HG02610 (cell line): ENCODE data around the gene TMPRSS3.

Experiments used
- ATAC-seq: cut with Tn5 transposase; IDR thresholded peaks from one replicate; pipeline ENCODE4 v1.9.1; 2021; ENCODE audit warnings: mild to moderate bottlenecking, moderate library complexity; ENCODE audit not compliant: unreplicated experiment

The TMPRSS3 gene

GRCh38 chr21:42395905-42396651 is at the start of gene TMPRSS3:
Gene TMPRSS3 (minus strand): TSS chr21:42396052. CDS start chr21:42395417, 635 bp downstream.
- ATAC-seq, result no peak

DNA sequence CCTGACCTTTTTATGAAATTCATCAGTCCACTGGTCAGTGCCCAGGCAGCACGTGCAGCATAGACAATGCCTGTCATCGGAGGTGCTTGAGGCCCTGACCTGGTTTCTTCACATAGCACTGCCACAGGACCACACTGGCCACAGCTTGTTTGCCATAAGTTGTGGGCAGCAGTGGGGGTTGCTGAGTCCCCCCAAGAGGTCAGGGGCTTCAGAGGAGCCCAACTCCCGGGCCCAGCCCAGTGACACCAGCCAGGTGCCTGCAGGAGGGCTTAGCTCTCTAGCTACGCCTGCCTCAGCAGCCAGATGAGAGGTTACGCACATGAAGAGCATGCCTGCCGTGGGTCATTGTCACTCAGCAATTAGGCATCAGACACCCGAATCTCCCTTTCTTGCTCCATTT is 49.5 kb upstream of the TMPRSS3 start:
- ATAC-seq, result no peak

GRCh38 chr21:42444745-42445059 is 48.9 kb upstream of the TMPRSS3 start:
- ATAC-seq, result no peak

GRCh38 chr21:42443876-42444744 is 48.3 kb upstream of the TMPRSS3 start:
- ATAC-seq, result no peak

DNA sequence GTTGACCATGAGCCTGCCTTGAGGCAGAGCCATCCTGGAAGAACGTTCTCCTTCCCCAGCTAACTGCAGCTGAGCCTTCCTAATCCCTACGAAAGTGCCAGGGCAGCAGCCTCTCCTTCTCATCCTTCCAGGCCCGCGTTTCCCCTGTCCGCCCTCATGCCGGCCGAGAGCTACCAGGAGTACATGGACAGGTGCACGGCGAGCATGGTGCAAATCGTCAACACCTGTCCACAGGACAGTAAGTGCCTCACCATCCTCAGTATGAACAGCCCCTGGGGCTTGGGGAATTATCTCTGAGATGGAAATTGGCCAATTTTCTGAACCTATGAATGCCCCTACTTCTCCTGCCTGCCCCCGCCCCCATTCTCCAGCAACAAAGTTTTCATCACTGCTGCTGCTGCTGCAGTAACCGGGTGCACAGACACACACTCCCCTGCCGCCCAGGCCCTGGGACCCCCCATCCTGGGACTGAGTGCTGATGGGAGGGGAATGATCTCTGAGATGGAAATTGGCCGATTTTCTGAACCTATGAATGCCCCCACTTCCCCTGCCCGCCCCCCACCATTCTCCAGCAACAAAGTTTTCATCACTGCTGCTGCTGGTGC is 47.4 kb upstream of the TMPRSS3 start:
- no peak for ATAC-seq

GRCh38 chr21:42441963-42442362 is 46.1 kb upstream of the TMPRSS3 start:
- no peak for ATAC-seq

GRCh38 chr21:42440187-42440792 is 44.4 kb upstream of the TMPRSS3 start:
- ATAC-seq, result peak; percentile 69

DNA sequence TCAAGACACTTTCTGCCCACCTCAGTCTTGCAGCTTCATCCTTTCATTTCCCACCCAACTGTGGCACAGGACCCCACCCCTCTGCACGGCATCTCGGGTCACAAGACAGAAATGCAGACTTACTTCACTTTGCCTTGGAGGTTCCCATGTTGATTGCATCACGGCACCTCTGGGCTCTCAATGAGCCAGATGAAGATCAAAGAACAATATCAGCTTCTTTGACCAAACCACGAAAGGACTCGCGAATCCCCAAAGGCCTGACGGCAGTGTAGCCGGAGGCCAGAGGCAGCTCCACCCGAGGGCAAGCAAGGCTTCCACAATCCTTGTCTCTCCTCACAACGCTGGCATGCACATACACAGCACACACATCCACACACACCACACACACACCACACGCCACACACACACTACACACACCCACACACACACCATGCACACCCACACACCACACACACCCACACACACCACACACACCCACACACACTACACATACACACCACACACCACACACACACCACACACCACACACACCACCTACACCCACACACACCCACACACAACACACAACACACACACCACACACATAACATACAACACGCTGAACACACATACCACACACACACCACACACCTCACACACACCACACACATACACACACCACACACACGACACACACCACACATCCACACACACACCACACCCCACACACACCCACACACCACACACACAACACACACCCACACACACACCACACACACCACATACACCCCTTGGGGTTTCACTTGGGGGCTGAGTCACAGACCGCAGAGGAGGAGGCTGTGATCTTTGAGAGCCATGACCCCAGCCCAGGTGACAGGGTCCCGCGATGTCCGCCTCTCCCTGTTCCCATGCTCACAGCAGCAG is 43.7 kb upstream of the TMPRSS3 start:
- ATAC-seq, result no peak

- no peak for ATAC-seq
These were observed 42.7 kb upstream of the TMPRSS3 start for GRCh38 chr21:42438316-42439205.

- no peak for ATAC-seq
These were observed 41.9 kb upstream of the TMPRSS3 start for GRCh38 chr21:42437786-42438185.

DNA sequence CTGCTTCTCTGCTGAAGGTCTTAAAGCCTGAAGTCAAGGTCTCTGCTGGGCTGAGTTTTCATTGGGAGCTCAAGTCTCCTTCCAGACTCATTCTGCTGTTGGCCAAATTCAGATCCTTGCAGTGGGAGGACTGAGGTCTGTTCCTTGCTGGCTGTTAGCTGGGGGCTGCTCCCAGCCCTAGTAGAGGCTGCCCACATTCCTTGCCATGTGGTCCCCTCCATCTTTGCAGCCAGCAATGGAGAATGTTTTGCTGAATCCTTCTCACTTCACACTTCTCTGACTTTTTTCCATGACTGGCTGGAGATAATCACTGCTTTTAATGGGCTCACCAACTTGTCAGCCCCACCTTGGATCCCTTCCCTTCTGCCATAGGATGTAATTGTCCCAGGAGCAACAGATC is 41.1 kb upstream of the TMPRSS3 start:
- ATAC-seq, result no peak

GRCh38 chr21:42435833-42436232 is 40.0 kb upstream of the TMPRSS3 start:
- no peak for ATAC-seq

DNA sequence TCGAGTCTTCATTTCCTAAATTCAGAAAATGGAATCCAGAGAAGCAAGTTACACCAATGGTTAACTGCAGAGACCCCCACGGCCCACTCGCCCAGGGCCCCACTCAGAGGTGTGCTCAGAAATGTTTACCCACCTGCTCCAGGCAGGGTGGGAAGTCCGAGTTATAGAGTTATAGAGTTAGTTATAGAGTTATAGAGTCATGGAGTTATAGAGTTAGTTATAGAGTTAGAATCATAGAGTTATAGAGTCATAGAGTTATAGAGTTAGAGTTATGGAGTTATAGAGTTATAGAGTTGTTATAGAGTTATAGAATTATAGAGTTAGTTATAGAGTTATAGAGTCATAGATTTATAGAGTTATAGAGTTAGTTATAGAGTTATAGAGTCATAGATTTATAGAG is 39.5 kb upstream of the TMPRSS3 start:
- ATAC-seq, result no peak

- ATAC-seq, result no peak
These were observed 39.0 kb upstream of the TMPRSS3 start for GRCh38 chr21:42434884-42435283.

- no peak for ATAC-seq
These were observed 38.2 kb upstream of the TMPRSS3 start for GRCh38 chr21:42433946-42434551.

DNA sequence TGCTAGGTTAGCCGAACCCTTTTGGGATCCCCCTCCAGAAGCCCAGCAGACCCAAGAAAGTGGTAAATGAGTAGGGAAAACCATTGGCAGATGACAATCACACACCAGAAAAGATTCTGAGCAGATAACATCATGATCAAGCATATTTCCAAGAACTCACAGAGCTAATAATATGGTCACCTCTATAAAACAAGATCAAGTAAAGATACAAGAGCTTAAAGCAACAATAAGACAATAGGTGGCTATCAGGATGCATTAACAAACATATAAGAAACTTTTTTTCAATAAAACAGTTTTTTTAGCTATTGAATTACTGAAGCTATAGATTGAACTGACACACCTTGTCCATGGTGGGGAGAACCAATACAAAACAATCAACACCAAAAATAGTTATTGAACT is 36.8 kb upstream of the TMPRSS3 start:
- ATAC-seq, result no peak

GRCh38 chr21:42431196-42431595 is 35.3 kb upstream of the TMPRSS3 start:
- no peak for ATAC-seq

GRCh38 chr21:42430521-42430920 is 34.7 kb upstream of the TMPRSS3 start:
- no peak for ATAC-seq

GRCh38 chr21:42429856-42430255 is 34.0 kb upstream of the TMPRSS3 start:
- ATAC-seq, result no peak
